ENCODE measurements around the gene AQP10.
"Not testable (repeated sequence)": the region's sequence is repeated elsewhere in the genome, so short reads cannot be mapped to it uniquely, and the experiment has no call there.

The AQP10 gene

GRCh38 chr1:154334079-154335024, 13.5 kb downstream of the AQP10 start:
- Histone ChIP-seq H3K36me3 (ENCODE audit: insufficient read depth, low read depth, low read length) (peaks cover 73% of the 10 kb centered on the region), H3K9ac (ENCODE audit: low read depth, low read length) (no peak overlapping the region), H3K9me3 (ENCODE audit: insufficient read depth, low read depth, low read length) (no peaks in the 10 kb centered on the region), H3K27ac (ENCODE audit: low read length) (no peak overlapping the region), H3K4me3 (ENCODE audit: low read length) (no peak overlapping the region), H3K4me1 (ENCODE audit: insufficient read depth, low read length) (peaks cover 6% of the 10 kb centered on the region), H3K27me3 (ENCODE audit: insufficient read depth, low read length) (no peaks in the 10 kb centered on the region)

DNA sequence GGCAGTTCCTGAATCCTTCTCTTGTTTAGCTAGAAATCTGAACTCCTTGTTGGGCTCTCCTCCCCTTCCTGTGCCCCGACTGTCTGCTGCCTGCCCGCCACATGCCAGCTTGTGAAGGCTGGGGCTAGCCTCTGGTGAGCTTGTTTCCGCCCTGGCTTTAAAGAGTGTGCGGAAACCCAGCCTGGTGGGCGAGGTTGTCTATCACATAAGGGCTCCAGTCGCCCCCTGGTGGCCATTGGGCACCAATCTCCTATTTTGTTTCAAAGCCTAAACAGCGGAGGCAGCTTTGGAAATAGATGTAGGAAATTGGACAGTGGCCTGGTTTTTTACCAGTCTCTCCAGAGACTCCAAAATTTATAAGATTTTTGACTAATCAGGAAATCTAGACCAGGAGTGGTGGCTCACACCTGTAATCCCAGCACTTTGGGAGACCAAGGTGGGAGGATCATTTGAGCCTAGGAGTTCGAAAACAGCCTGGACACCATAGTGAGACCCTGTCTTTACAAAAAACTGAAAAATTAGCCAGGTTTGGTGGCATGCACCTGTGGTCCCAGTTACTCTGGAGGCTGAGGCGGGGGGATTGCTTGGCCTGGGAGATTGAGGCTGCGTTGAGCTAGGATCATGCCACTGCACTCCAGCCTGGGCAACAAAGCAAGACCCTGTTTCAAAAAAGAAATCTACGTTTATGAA, 14.3 kb downstream of the AQP10 start:
- no peaks in the 10 kb centered on the region for H3K9me3 ChIP-seq (ENCODE audit: insufficient read depth, low read depth, low read length)
- no peak overlapping the region for H3K9ac ChIP-seq (ENCODE audit: low read depth, low read length)
- no peaks in the 10 kb centered on the region for H3K4me1 ChIP-seq (ENCODE audit: insufficient read depth, low read length)
- H3K27me3 ChIP-seq (ENCODE audit: insufficient read depth, low read length): no peaks in the 10 kb centered on the region
- H3K27ac ChIP-seq (ENCODE audit: low read length): no peak overlapping the region
- H3K36me3 ChIP-seq (ENCODE audit: insufficient read depth, low read depth, low read length): peaks cover 82% of the 10 kb centered on the region
- no peak overlapping the region for H3K4me3 ChIP-seq (ENCODE audit: low read length)

GRCh38 chr1:154337253-154337894, 16.5 kb downstream of the AQP10 start:
- H3K36me3 ChIP-seq (ENCODE audit: insufficient read depth, low read depth, low read length): peaks cover 83% of the 10 kb centered on the region

GRCh38 chr1:154338875-154339274, 18.0 kb downstream of the AQP10 start:
- H3K27ac ChIP-seq (ENCODE audit: low read length): no peak overlapping the region
- H3K27me3 ChIP-seq (ENCODE audit: insufficient read depth, low read length): no peaks in the 10 kb centered on the region
- no peak overlapping the region for H3K9ac ChIP-seq (ENCODE audit: low read depth, low read length)
- H3K4me3 ChIP-seq (ENCODE audit: low read length): no peak overlapping the region
- H3K36me3 ChIP-seq (ENCODE audit: insufficient read depth, low read depth, low read length): peaks cover 90% of the 10 kb centered on the region
- no peaks in the 10 kb centered on the region for H3K4me1 ChIP-seq (ENCODE audit: insufficient read depth, low read length)
- no peaks in the 10 kb centered on the region for H3K9me3 ChIP-seq (ENCODE audit: insufficient read depth, low read depth, low read length)

More at GRCh38 chr1:154337253-154337894, 16.5 kb downstream of the AQP10 start:
- Histone ChIP-seq H3K27ac (ENCODE audit: low read length) (no peak overlapping the region), H3K4me1 (ENCODE audit: insufficient read depth, low read length) (no peaks in the 10 kb centered on the region), H3K9me3 (ENCODE audit: insufficient read depth, low read depth, low read length) (no peaks in the 10 kb centered on the region), H3K9ac (ENCODE audit: low read depth, low read length) (no peak overlapping the region), H3K27me3 (ENCODE audit: insufficient read depth, low read length) (no peaks in the 10 kb centered on the region), H3K4me3 (ENCODE audit: low read length) (no peak overlapping the region)

DNA sequence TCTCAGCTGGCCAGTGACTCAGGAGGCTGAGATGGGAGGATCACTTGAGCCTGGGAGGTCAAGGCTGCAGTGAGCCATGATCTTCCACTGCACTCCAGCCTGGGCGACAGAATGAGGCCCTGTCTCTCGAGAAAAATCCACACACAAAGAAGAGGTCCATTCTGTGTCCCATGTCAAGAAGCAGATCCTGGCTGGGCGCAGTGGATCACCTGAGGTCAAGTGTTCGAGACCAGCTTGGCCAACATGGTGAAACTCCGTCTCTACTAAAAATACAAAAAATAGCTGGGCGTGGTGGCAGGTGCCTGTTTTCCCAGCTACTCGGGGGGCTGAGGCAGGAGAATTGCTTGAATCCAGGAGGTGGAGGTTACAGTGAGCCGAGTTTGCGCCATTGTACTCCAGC, 20.5 kb downstream of the AQP10 start:
- H3K4me1 ChIP-seq (ENCODE audit: insufficient read depth, low read length); H3K27me3 ChIP-seq (ENCODE audit: insufficient read depth, low read length); H3K4me3 ChIP-seq (ENCODE audit: low read length); H3K9ac ChIP-seq (ENCODE audit: low read depth, low read length); H3K9me3 ChIP-seq (ENCODE audit: insufficient read depth, low read depth, low read length); H3K27ac ChIP-seq (ENCODE audit: low read length): not testable (repeated sequence)
- H3K36me3 ChIP-seq (ENCODE audit: insufficient read depth, low read depth, low read length): peaks cover 93% of the 10 kb centered on the region

GRCh38 chr1:154342132-154342531, 21.2 kb downstream of the AQP10 start:
- Histone ChIP-seq H3K27ac (ENCODE audit: low read length) (no peak overlapping the region), H3K4me3 (ENCODE audit: low read length) (no peak overlapping the region), H3K9ac (ENCODE audit: low read depth, low read length) (no peak overlapping the region), H3K4me1 (ENCODE audit: insufficient read depth, low read length) (no peaks in the 10 kb centered on the region), H3K9me3 (ENCODE audit: insufficient read depth, low read depth, low read length) (no peaks in the 10 kb centered on the region), H3K36me3 (ENCODE audit: insufficient read depth, low read depth, low read length) (peaks cover 97% of the 10 kb centered on the region), H3K27me3 (ENCODE audit: insufficient read depth, low read length) (no peaks in the 10 kb centered on the region)

GRCh38 chr1:154342836-154343472, 22.1 kb downstream of the AQP10 start:
- Histone ChIP-seq H3K36me3 (ENCODE audit: insufficient read depth, low read depth, low read length) (peaks cover 94% of the 10 kb centered on the region), H3K27ac (ENCODE audit: low read length) (no peak overlapping the region), H3K27me3 (ENCODE audit: insufficient read depth, low read length) (no peaks in the 10 kb centered on the region), H3K9ac (ENCODE audit: low read depth, low read length) (no peak overlapping the region), H3K4me3 (ENCODE audit: low read length) (no peak overlapping the region), H3K9me3 (ENCODE audit: insufficient read depth, low read depth, low read length) (no peaks in the 10 kb centered on the region), H3K4me1 (ENCODE audit: insufficient read depth, low read length) (no peaks in the 10 kb centered on the region)

GRCh38 chr1:154344977-154345837, 24.3 kb downstream of the AQP10 start:
- Histone ChIP-seq H3K9ac (ENCODE audit: low read depth, low read length) (no peak overlapping the region), H3K4me1 (ENCODE audit: insufficient read depth, low read length) (no peaks in the 10 kb centered on the region), H3K27me3 (ENCODE audit: insufficient read depth, low read length) (no peaks in the 10 kb centered on the region), H3K36me3 (ENCODE audit: insufficient read depth, low read depth, low read length) (peaks cover 92% of the 10 kb centered on the region), H3K4me3 (ENCODE audit: low read length) (no peak overlapping the region), H3K27ac (ENCODE audit: low read length) (no peak overlapping the region), H3K9me3 (ENCODE audit: insufficient read depth, low read depth, low read length) (no peaks in the 10 kb centered on the region)

- peaks cover 80% of the 10 kb centered on the region for H3K36me3 ChIP-seq (ENCODE audit: insufficient read depth, low read depth, low read length)
Observed at GRCh38 chr1:154346276-154346917, 25.5 kb downstream of the AQP10 start.

GRCh38 chr1:154347961-154348360, 27.1 kb downstream of the AQP10 start:
- Histone ChIP-seq H3K27ac (ENCODE audit: low read length) (no peak overlapping the region), H3K9ac (ENCODE audit: low read depth, low read length) (no peak overlapping the region), H3K4me3 (ENCODE audit: low read length) (no peak overlapping the region), H3K9me3 (ENCODE audit: insufficient read depth, low read depth, low read length) (no peaks in the 10 kb centered on the region), H3K36me3 (ENCODE audit: insufficient read depth, low read depth, low read length) (peaks cover 64% of the 10 kb centered on the region), H3K4me1 (ENCODE audit: insufficient read depth, low read length) (no peaks in the 10 kb centered on the region), H3K27me3 (ENCODE audit: insufficient read depth, low read length) (peaks cover 10% of the 10 kb centered on the region; the same call in 1 of the 2 replicates)

More at GRCh38 chr1:154346276-154346917, 25.5 kb downstream of the AQP10 start:
- Histone ChIP-seq H3K4me3 (ENCODE audit: low read length) (no peak overlapping the region), H3K27ac (ENCODE audit: low read length) (no peak overlapping the region), H3K27me3 (ENCODE audit: insufficient read depth, low read length) (no peaks in the 10 kb centered on the region), H3K9ac (ENCODE audit: low read depth, low read length) (no peak overlapping the region), H3K4me1 (ENCODE audit: insufficient read depth, low read length) (no peaks in the 10 kb centered on the region), H3K9me3 (ENCODE audit: insufficient read depth, low read depth, low read length) (no peaks in the 10 kb centered on the region)
